ENCODE measurements around the gene FTH1.

Gene FTH1

DNA sequence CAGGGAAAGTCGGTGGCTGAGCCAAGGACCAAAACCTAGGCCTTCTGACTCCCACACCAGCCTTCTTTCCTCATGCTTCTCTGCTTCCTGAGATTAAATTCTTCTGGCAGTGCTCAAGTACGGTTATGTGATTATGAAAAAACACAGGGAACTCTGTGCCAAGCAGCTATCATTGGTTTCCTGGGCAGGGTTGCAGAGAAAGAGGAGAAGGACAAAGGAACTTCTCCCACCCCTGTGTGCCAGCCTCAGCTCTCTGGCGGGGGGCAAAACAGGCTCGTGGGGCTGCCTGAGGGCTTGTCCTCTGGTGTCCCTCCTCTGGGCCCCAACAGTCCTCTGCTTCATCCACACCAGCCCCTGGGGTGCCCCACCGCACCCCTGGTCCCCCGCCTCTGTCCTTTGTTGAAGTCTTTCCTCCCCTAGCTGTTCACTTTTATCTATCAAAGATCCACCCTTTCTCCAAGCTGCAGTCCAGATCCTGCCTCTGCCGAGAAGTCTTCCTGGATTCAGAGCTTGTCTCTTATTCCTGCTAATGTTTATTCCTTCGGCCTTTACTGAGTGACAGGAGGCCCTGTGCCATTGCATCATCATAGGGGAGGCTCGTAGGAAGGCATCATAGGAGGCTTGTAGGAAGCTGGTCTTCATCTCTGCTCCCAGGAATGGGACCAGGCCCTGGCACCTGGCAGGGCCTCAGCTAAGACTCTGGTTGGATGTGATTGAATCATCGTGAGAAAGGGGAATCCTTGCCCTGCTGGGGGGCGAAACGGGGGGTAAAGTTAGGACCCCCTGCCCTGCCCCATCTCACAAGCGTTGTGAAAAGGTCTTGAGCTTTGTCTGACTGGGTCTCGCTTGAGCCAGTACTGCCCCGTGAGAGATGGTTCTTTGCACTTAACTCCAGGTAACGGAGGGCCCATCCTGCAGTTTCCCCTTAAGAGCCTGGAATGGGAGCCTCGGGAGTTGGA lies 11.5 kb upstream of the FTH1 start:
- FAIRE-seq (no peak), DNase-seq (ENCODE audit: insufficient read length, low spot score) (no peak)
- TF ChIP-seq PAX5 (IDR thresholded peaks at IDR 0.05; ENCODE audit: insufficient read depth, low read length, severe bottlenecking), result no peak

DNA sequence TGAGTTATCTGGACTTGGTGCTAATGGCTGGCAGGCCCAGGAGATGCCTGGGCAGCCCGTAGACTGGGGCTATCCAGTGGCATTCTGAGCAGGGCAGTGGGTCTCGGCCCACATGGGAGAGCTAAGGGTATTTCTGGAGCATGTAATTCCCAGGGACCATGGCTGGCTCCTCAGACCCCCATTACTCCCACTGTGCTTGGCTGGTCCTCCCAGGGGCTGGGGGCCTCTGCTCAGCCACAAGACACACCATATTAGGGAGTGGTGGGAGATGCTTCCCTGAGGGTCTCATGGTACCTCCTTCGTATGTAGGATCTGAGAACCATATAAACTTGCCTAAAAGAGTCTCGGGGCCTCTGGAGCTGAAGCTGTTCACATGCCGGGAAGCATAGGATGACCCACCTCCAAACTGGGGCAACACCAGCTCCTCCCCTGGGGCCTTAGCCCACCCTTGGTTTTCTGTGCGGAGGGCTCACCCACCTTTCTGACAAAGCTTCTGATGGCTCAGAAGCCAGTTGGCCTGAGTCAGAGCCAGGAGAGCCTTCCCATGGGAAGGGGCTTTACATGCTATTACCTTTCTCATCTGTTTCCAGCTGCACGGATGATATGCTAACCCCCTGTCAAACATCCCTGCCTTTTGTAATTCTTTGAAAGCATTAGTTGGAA lies 9.5 kb upstream of the FTH1 start:
- no peak for TF ChIP-seq POLR2AphosphoS5 (IDR thresholded peaks at IDR 0.05; ENCODE audit: low read depth, low read length)
- no peak for TF ChIP-seq TAF1 (IDR thresholded peaks at IDR 0.05; ENCODE audit: low read depth, low read length)
- FAIRE-seq (no peak), DNase-seq (ENCODE audit: insufficient read length, low spot score) (no peak)

DNA sequence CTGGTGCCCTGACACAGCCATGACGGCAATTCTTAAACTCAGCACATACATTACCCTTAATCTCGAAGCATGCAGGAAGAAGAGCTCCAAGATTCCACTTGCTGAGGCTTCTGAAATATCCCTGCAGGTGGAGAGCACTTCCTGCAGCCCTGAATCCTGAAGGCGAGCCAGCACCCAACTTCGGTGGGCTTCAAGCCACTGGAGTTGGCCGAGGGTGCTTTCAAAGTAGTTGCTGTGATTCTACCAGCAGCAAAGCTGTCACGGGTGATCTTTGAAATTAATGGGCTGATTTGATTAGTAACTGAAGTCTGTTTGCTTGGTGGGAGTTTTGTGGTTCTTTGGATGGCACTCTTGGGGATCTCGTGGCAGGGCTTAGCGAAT lies 9.0 kb upstream of the FTH1 start:
- no peak for TF ChIP-seq PAX5 (IDR thresholded peaks at IDR 0.05; ENCODE audit: insufficient read depth, low read length, severe bottlenecking)
- FAIRE-seq, result no peak
- DNase-seq (ENCODE audit: insufficient read length, low spot score), result no peak

DNA sequence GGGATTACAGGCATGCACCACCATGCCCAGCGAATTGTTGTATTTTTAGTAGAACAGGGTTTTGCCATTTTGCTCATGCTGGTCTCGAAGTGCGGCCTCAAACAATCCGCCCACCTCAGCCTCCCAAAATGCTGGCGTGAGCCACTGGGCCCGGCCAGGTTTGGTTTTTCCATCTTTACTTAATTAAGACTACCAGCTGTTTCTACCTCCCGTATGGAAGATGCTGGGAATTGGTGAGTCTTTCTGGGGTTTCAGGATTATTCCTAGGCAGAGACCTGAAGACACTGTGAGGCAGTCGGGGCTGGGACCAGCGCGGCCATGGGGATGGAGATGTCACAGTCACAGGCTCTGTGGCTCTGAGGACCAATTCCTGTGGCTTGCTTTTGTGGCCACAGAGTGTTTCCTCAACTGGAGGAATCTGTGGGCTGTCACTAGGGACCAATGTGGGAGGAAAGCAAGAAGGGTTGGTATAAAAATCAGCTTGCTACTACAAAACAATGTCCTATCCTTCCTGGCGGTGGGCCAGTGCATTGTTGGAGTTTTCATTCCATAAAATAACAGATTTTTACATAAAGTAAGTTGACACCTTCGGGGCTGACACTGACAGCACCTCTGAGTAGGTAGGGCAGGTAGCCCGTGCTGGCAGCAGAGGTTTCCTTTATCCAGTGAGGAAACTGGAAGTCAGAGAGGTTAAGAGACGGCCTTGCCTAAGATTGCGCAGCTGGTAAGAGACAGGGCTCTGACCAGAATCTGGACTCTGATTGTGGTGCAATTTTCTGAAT lies 8.4 kb upstream of the FTH1 start:
- DNase-seq (ENCODE audit: insufficient read length, low spot score) (no peak), FAIRE-seq (no peak)
- no peak for TF ChIP-seq POLR2A (IDR thresholded peaks at IDR 0.05; ENCODE audit: low read depth, low read length)
- TF ChIP-seq SPI1 (IDR thresholded peaks at IDR 0.05; ENCODE audit: low read depth, low read length), result no peak
- no peak for TF ChIP-seq TAF1 (IDR thresholded peaks at IDR 0.05; ENCODE audit: low read depth, low read length)
- no peak for TF ChIP-seq POU2F2 (IDR thresholded peaks at IDR 0.05; ENCODE audit: low read depth, low read length)
- TF ChIP-seq PAX5 (IDR thresholded peaks at IDR 0.05; ENCODE audit: insufficient read depth, low read length, severe bottlenecking), result no peak
- no peak for TF ChIP-seq POLR2AphosphoS5 (IDR thresholded peaks at IDR 0.05; ENCODE audit: low read depth, low read length)

DNA sequence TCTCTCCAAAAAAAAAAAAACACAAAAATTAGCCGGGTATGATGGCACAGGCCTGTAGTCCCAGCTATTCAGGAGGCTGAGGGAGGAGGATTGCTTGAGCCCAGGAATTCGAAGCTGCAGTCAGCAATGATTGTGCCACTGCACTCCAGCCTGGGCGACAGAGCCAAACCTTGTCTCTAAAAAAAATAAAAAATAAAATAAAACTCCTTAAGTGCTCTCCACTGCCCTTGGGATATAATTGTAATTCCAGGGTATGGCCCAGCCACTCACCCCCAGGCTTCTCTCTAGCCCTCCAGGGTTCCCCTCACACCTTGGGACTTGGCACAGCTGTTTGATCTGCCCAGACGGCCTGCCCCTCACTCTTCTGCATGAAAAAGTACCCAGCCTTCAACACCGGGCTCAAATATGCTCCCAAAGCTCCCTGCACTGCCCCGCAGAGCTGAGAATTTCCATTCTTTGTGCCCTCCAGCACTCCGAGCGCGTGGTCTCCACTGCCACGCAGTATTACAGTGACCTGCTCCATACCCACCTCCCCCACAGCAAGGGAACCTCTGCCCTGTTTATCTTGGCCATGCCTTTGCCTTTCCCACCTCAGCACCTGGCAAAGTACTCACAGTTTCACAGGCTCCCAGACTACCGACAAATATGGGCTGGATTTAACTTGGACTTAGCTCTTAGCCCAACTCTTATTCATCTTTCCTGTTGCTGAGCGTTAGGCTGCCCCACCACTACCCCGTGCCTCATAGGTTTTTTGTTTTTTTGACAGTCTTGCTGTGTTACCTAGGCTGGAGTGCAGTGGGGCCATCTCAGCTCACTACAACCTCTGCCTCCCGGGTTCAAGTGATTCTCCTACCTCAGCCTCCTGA lies 7.6 kb upstream of the FTH1 start:
- TF ChIP-seq SPI1 (IDR thresholded peaks at IDR 0.05; ENCODE audit: low read depth, low read length) (no peak), POU2F2 (IDR thresholded peaks at IDR 0.05; ENCODE audit: low read depth, low read length) (no peak), POLR2AphosphoS5 (IDR thresholded peaks at IDR 0.05; ENCODE audit: low read depth, low read length) (no peak), PAX5 (IDR thresholded peaks at IDR 0.05; ENCODE audit: insufficient read depth, low read length, severe bottlenecking) (no peak), POLR2A (IDR thresholded peaks at IDR 0.05; ENCODE audit: low read depth, low read length) (no peak), TAF1 (IDR thresholded peaks at IDR 0.05; ENCODE audit: low read depth, low read length) (no peak)
- no peak for FAIRE-seq
- no peak for DNase-seq (ENCODE audit: insufficient read length, low spot score)

DNA sequence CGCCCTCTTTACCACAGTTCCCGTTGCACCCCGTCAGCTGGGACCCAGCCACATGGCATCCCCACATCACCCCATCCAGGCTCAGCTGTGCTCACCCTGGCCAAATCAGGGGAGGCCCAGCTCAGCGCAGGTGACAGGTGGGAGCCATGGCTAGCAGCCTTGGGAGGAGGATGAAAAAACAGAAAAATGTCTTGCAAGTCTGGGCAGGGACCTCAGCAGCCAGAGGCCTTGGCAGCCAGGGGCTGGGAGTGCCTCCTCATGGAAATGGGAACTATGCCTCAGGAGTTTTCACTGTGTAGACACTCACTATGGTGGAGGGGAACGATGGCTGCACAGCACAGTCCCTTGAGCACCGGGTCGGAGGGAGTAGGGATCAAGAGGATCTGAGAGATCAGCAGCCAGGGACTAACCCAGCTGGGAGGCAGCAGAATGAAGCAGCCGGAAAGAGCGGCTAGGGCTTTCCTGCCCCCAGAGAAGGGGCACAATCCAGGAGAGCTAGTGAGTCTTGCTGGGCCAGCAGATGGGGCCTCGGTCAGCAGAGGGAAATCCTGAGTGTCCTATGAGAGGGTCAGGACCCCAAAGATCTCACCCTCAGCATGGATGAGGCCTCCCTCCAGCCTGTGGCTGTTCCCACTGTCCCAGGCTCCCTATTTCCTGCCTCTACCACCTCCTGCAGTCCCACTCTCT lies 6.2 kb upstream of the FTH1 start:
- DNase-seq (ENCODE audit: insufficient read length, low spot score), result no peak
- FAIRE-seq, result no peak
- no peak for TF ChIP-seq POU2F2 (IDR thresholded peaks at IDR 0.05; ENCODE audit: low read depth, low read length)
- no peak for TF ChIP-seq POLR2A (IDR thresholded peaks at IDR 0.05; ENCODE audit: low read depth, low read length)
- TF ChIP-seq PAX5 (IDR thresholded peaks at IDR 0.05; ENCODE audit: insufficient read depth, low read length, severe bottlenecking), result no peak
- TF ChIP-seq SPI1 (IDR thresholded peaks at IDR 0.05; ENCODE audit: low read depth, low read length), result no peak
- no peak for TF ChIP-seq TAF1 (IDR thresholded peaks at IDR 0.05; ENCODE audit: low read depth, low read length)
- TF ChIP-seq POLR2AphosphoS5 (IDR thresholded peaks at IDR 0.05; ENCODE audit: low read depth, low read length), result no peak

DNA sequence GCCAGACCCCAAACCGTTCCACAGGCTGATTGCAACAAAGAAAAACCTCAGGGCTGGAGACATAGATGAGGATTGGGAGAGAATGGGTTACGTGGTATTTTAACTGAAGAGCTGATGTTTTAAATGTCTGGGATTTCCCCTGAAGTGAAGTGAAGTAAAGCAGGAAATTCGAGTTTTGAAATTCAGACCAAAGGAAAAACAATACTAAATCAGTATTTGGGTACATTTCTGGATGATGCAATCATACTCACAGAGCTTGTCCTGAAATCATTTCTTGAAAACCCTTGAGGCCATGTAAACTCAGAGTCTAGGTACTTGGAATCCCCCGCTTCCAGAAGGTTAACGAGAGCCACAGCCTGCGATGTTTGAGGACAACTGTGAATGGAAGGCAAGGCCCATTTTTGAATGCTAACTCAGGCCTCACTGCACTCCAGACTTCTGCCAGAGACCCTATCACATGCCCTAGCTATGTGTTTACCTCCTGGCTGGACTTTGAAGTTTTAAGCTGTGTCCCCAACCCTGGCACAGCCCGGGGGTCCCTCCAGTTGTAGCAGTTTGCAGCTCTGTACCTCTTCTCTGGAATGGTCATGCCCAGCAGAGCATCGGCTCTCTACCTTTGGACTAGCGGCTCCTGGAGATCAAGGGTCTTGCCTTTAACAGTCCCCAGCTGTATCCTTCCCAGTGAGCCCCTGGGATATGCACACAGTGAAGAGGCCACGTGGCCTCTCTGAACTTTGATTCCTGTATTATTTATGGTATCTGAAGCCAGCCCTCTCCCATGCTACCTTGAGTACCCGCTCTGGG lies 5.4 kb upstream of the FTH1 start:
- FAIRE-seq, result no peak
- no peak for DNase-seq (ENCODE audit: insufficient read length, low spot score)
- TF ChIP-seq POLR2AphosphoS5 (IDR thresholded peaks at IDR 0.05; ENCODE audit: low read depth, low read length) (no peak), POLR2A (IDR thresholded peaks at IDR 0.05; ENCODE audit: low read depth, low read length) (no peak)

DNA sequence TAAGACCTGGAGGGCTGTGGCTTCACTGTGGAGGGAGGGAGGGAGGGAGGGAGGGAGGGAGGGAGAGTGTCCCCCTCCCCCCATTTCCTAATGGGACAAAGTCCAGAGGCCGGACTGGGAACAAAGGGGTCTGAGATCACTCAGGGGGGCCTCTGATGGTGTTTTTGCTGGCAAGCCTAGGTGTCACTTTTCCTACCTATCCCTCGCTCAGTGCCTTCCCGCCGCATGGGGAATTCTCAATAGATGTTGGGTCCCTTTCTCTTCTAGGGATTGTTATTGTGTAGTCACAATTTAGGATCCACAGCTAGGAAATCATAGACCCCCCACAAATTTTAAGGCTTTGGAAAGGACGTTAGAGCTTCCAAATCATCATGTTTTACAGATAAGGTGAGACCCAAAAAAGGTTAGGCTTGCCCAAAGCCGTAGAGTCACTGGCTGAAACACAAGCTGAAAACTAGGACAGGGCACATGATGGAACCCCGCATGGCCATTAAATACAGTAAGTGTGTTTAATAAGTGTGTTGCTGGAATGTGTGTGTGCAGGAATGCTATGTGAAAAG lies 4.8 kb upstream of the FTH1 start:
- no peak for DNase-seq (ENCODE audit: insufficient read length, low spot score)
- FAIRE-seq, result no peak
- TF ChIP-seq POLR2A (IDR thresholded peaks at IDR 0.05; ENCODE audit: low read depth, low read length) (no peak), SPI1 (IDR thresholded peaks at IDR 0.05; ENCODE audit: low read depth, low read length) (no peak), POU2F2 (IDR thresholded peaks at IDR 0.05; ENCODE audit: low read depth, low read length) (no peak), TAF1 (IDR thresholded peaks at IDR 0.05; ENCODE audit: low read depth, low read length) (no peak), PAX5 (IDR thresholded peaks at IDR 0.05; ENCODE audit: insufficient read depth, low read length, severe bottlenecking) (no peak), POLR2AphosphoS5 (IDR thresholded peaks at IDR 0.05; ENCODE audit: low read depth, low read length) (no peak)

Measured in GM12891 (cell line).